GM12875 (cell line): Measurements from ENCODE around the gene MMP12.

ENCODE experiments used
- H3K4me3 ChIP-seq: one replicate; pipeline ENCODE4 v1.5.1; 2011; ENCODE audit warnings: low read depth, low read length, control low read depth
- CTCF ChIP-seq: IDR thresholded peaks from 2 replicates; pipeline ENCODE4 v1.5.1; 2011; ENCODE audit warnings: low read depth, mild to moderate bottlenecking, control low read depth, inconsistent platforms, low read length, moderate library complexity, borderline replicate concordance; ENCODE audit not compliant: insufficient read depth

MMP12 gene

DNA sequence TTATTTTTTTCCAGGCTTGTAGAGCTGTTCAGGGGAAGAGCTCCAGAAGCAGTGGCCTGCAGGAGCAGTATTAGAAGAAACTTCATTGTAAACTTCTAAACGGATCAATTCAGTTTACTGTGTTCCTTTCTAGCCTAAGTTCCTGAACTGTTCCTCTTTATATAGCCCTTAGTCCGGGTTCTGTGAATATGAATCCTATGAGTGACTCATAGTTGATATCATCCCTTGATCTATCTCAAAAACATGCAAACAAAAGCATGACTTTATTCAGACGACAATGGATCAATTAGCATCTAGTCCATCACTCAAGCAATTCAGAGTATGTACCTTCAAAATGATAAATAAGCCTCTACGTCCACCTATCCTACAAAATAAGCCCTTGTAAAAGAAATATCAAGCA is at the start of gene MMP12:
Gene MMP12 (minus strand): TSS at position 131 of the 400 bp plus-strand sequence. CDS start 45 bp downstream, at position 86.
- TF ChIP-seq CTCF, result no peak

DNA sequence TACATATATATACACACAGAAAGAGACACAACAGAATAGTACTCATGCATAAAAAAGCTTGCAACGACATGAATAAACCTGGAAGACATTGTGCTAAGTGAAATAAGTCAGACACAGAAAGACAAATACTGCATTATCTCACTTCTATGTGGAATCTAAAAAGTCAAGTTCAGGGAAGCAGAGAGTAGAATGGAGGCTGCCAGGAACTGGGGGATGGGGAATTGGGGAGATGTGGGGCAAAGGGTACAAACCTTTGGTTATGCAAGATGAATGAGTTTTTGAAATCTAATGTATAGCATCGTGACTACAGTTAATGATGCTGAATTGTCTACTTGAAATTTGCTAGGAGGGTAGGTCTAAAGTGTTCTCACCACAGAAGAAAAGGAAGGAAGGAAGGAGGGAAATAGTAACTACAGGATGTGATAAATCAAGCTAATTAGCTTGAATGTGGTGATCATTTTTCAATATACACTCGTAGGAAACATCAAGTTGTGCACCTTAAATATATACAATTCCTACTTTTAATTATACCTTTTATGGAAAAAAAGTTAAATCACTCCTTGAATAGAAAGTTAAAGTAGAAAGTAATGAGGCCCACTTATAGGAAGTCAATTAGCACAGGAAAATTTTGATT is 46.9 kb upstream of the MMP12 start:
- no peak overlapping the region for H3K4me3 ChIP-seq
- TF ChIP-seq CTCF, result no peak

More for the DNA sequence above, at the start of gene MMP12:
- H3K4me3 ChIP-seq, result no peak within 1 kb of the TSS

DNA sequence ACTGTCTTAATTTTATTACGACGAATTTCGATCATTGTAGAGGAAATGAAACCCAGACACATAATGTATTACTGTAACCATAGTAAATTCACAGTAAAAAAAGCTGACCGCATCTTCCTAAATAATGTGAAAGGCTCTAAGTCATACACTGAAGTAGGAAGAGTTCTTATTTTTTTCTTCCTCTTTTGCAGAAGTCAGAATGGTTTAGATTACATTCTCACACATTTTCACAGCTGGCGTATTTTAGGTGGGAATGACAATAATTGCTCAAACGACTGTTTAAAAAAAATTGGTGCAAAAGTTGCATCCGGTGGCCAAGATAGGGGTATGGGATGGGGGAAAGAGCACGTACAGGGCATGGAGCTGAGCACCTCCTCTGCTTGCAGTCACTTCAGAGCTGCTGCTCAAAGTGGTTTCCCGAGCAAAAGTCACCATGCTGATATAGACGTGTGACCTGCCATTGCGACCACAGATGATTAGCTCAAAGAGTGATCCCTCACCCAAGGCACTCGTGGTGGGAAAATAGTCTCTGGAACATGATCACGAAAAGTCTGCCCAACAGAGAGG is 45.4 kb upstream of the MMP12 start:
- no peak overlapping the region for H3K4me3 ChIP-seq
- no peak for TF ChIP-seq CTCF

DNA sequence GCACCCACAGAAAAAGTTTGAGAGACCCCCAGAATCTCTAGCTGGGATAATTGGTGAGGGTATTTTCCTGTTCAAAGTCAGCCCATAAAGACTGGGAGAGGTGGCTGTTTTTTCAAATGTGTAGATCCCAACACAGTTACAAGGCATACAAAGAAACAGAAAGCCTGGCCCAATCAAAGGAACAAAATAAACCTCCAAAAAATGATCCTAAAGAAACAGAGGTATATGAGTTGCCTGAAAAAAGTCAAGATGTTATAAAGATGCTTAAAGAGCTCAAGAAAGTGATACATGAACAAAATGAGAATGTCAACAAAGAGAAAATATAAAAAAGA is 40.2 kb upstream of the MMP12 start:
- TF ChIP-seq CTCF, result no peak
- H3K4me3 ChIP-seq, result no peak overlapping the region

- TF ChIP-seq CTCF, result peak; percentile 42; the same call in 1 of the 2 replicates
- no peak overlapping the region for H3K4me3 ChIP-seq
Observed at GRCh38 chr11:102914238-102915043, 39.7 kb upstream of the MMP12 start.

DNA sequence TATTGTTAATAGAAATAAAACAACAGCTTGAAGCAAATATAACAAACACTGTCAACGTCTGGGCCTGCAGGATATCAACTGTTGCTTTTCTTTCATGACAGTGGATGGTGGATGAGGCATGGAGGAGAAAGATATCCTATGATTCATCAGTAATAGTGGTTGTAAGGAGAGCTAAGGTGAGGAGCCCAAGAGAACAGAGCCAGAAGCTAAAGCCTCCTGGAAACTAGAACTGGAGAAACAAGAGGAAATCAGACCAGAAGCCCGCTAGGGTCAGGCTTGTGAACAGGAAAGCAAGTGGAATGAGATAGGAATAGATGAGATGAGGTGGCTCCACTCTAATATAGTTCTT is 37.7 kb upstream of the MMP12 start:
- TF ChIP-seq CTCF, result no peak
- H3K4me3 ChIP-seq, result no peak overlapping the region
